Ovary (tissue), 9 donors: ENCODE data around the gene TMCO2. TPM values are rescaled to one million over a fixed set of nuclear protein-coding genes. Genes with fewer than 3 reads are reported as not detected.

Experiments used
- DNase-seq, 5 donors: peaks; one replicate each; pipeline ENCODE4 v3.0.0-alpha.2; 2019 to 2020
- H3K27ac ChIP-seq, 2 donors: fragments of 200-600 bp; one replicate each; pipeline versions ENCODE4 v1.5.1 to v1.8.0; 2019 to 2022
- H3K27me3 ChIP-seq: fragments of 200-600 bp; one replicate; pipeline ENCODE4 v1.8.0; 2022
- H3K36me3 ChIP-seq: fragments of 200-600 bp; sonication (generic); one replicate; pipeline ENCODE4 v1.5.1; 2019
- H3K4me1 ChIP-seq: one replicate; pipeline ENCODE4 v1.8.1; 2013; ENCODE audit warnings: mild to moderate bottlenecking, moderate library complexity; ENCODE audit not compliant: insufficient read depth
- H3K4me3 ChIP-seq: fragments of 200-600 bp; sonication (generic); one replicate; pipeline ENCODE4 v1.5.1; 2017
- H3K9me3 ChIP-seq, 2 donors: fragments of 200-600 bp in 1 of 2; sonication (generic) in 1 of 2; one replicate each; pipeline versions ENCODE4 v1.5.1 to v1.8.1; 2013 to 2019; ENCODE audit warnings: mild to moderate bottlenecking in 1 of 2, moderate library complexity in 1 of 2
- CTCF ChIP-seq, 3 donors: fragments of 450-650 bp in 2 of 3; fragments of 200-600 bp in 1 of 3; IDR thresholded peaks; one replicate each; pipeline versions ENCODE4 v1.5.1 to v1.8.0; 2016 to 2022; ENCODE audit warnings: antibody characterized with exemption in 3 of 3, mild to moderate bottlenecking in 1 of 3
- EP300 ChIP-seq: sonication (generic); formaldehyde crosslinking; IDR thresholded peaks from one replicate; pipeline ENCODE4 v1.6.1; 2017; ENCODE audit warnings: antibody characterized with exemption
- POLR2A ChIP-seq: fragments of 450-650 bp; IDR thresholded peaks from one replicate; pipeline ENCODE4 v1.6.1; 2017; ENCODE audit warnings: antibody characterized with exemption, mild to moderate bottlenecking, moderate library complexity
- WGBS, 3 donors: extraction: QIAGEN DNeasy Blood & Tissue Kit in 1 of 3; methylation state at CpG; one replicate each; pipeline versions ENCODE4 v1.1.5 to v1.1.7; 2013 to 2017; 5-methylcytosine and 5-hydroxymethylcytosine counted together
- intact Hi-C, 4 donors: fragments of 100-400 bp; cut with DNase I; formaldehyde crosslinking; loops; one replicate each; pipeline versions ENCODE4 v1.11.0 to v1.15.1; 2022 to 2023
- polyA plus RNA-seq, 2 donors: library from polyadenylated mRNA; stranded (reverse); fragments of 200-250 nt in 1 of 2; fragments of 350-450 nt in 1 of 2; fragmentation: Illumina TruSeq in 1 of 2; extraction: RNeasy Lipid Tissue Mini Kit (QIAGEN cat#74804) in 1 of 2; gene quantifications; one replicate each; pipeline ENCODE4 v1.2.3, GENCODE V29; 2013 to 2014
- total RNA-seq, 7 donors: library from RNA; depleted of rRNA in 2 of 7; stranded (reverse); fragments of >200 nt in 2 of 7; fragmentation: NEBNext Ultra II Directional in 3 of 7; extraction: Animal tissue kit (Norgen Biotek cat#: 25700) in 3 of 7; gene quantifications; one replicate each; pipeline versions ENCODE4 v1.1.0 to v1.2.4, GENCODE V29; 2016 to 2023
- donor health status: DM: no; HTN: no; CAD: no; lungs with moderate emphysema.
- donor health status: DM: no; HTN: no; CAD: no.
- donor health status: Bipolar disorder and iron deficiency.
- donor health status: DM: yes; HTN: yes; CAD: no.
- donor health status: DM: no; HTN: no; CAD: no.
- donor health status: DM: yes; HTN: yes; CAD: no.

Gene TMCO2
- total and polyA plus RNA-seq, 9 donors = not detected

GRCh38 chr1:40244138-40244744, 3.5 kb upstream of the TMCO2 start:
- DNase-seq = no peak
- TF ChIP-seq EP300 = no peak
- no peak for TF ChIP-seq POLR2A
- no peak for TF ChIP-seq CTCF (IDR thresholded peaks at IDR 0.05)
- H3K9me3 ChIP-seq = no peaks in the 10 kb centered on the region
- H3K27ac ChIP-seq = no peak overlapping the region
- intact Hi-C loops = no loop called here
- H3K4me1 ChIP-seq = no peaks in the 10 kb centered on the region
- no peaks in the 10 kb centered on the region for H3K27me3 ChIP-seq
- H3K36me3 ChIP-seq = no peaks in the 10 kb centered on the region
- WGBS, 3 donors = 56 to 67% (median 60%) methylated on average over 4 of the region's 4 CpGs
- H3K4me3 ChIP-seq = no peak overlapping the region

GRCh38 chr1:40245686-40246085, 2.1 kb upstream of the TMCO2 start:
- no peaks in the 10 kb centered on the region for H3K27me3 ChIP-seq
- no peak for TF ChIP-seq CTCF (IDR thresholded peaks at IDR 0.05)
- no peak for TF ChIP-seq EP300
- no peak for TF ChIP-seq POLR2A
- no peaks in the 10 kb centered on the region for H3K36me3 ChIP-seq
- no peaks in the 10 kb centered on the region for H3K9me3 ChIP-seq
- 87 to 95% (median 92%) methylated on average over 3 of the region's 3 CpGs for WGBS, 3 donors
- intact Hi-C loops = no loop called here
- H3K4me3 ChIP-seq = no peak overlapping the region
- H3K27ac ChIP-seq = no peak overlapping the region
- no peaks in the 10 kb centered on the region for H3K4me1 ChIP-seq
- no peak for DNase-seq

- DNase-seq = no peak
- no peaks in the 10 kb centered on the region for H3K9me3 ChIP-seq
- H3K36me3 ChIP-seq = no peaks in the 10 kb centered on the region
- intact Hi-C loops = no loop called here
- TF ChIP-seq EP300 = no peak
- no peak for TF ChIP-seq POLR2A
- TF ChIP-seq CTCF (IDR thresholded peaks at IDR 0.05) = no peak
- H3K4me1 ChIP-seq = no peaks in the 10 kb centered on the region
- H3K27me3 ChIP-seq = no peaks in the 10 kb centered on the region
- H3K27ac ChIP-seq = no peak overlapping the region
- no peak overlapping the region for H3K4me3 ChIP-seq
Measured at GRCh38 chr1:40248412-40248811, 675 bp downstream of the TMCO2 start.

GRCh38 chr1:40251456-40251855, 3.7 kb downstream of the TMCO2 start:
- H3K27ac ChIP-seq = no peak overlapping the region
- no peaks in the 10 kb centered on the region for H3K4me1 ChIP-seq
- no peak for DNase-seq
- TF ChIP-seq EP300 = no peak
- no peak for TF ChIP-seq CTCF (IDR thresholded peaks at IDR 0.05)
- TF ChIP-seq POLR2A = no peak
- no peaks in the 10 kb centered on the region for H3K27me3 ChIP-seq
- WGBS, 3 donors = 78 to 80% (median 79%) methylated on average over 4 of the region's 4 CpGs
- H3K36me3 ChIP-seq = no peaks in the 10 kb centered on the region
- intact Hi-C loops = no loop called here
- H3K9me3 ChIP-seq = no peaks in the 10 kb centered on the region
- no peak overlapping the region for H3K4me3 ChIP-seq
